ENCODE results near the gene FAM25G. TPM values are rescaled to one million over a fixed set of nuclear protein-coding genes. Genes with fewer than 3 reads are reported as not detected.
"Not testable (repeated sequence)": the region's sequence is repeated elsewhere in the genome, so short reads cannot be mapped to it uniquely, and the experiment has no call there.

Gene FAM25G
- total RNA-seq, result not detected

- H3K4me3 Mint-ChIP-seq; H3K9me3 Mint-ChIP-seq; H3K4me1 Mint-ChIP-seq; H3K27ac Mint-ChIP-seq; CTCF ChIA-PET; POLR2A ChIA-PET; H3K27me3 Mint-ChIP-seq; H3K36me3 Mint-ChIP-seq (ENCODE audit: low read depth); DNase-seq: not testable (repeated sequence)
Observed at GRCh38 chr10:47491600-47491999, at the start of gene FAM25G. Gene FAM25G, minus strand, starts transcription at chr10:47491700. Its CDS starts 26 bp downstream, at chr10:47491674.

- H3K36me3 Mint-ChIP-seq (ENCODE audit: low read depth); H3K27ac Mint-ChIP-seq; POLR2A ChIA-PET; DNase-seq; H3K4me1 Mint-ChIP-seq; CTCF ChIA-PET; H3K27me3 Mint-ChIP-seq; H3K4me3 Mint-ChIP-seq; H3K9me3 Mint-ChIP-seq: not testable (repeated sequence)
Observed at GRCh38 chr10:47536430-47536829, 44.9 kb upstream of the FAM25G start.

- DNase-seq; POLR2A ChIA-PET; H3K4me3 Mint-ChIP-seq; H3K4me1 Mint-ChIP-seq; CTCF ChIA-PET; H3K27me3 Mint-ChIP-seq; H3K9me3 Mint-ChIP-seq; H3K36me3 Mint-ChIP-seq (ENCODE audit: low read depth); H3K27ac Mint-ChIP-seq: not testable (repeated sequence)
Observed at GRCh38 chr10:47523475-47523874, 32.0 kb upstream of the FAM25G start, which contains the start of gene AGAP9. Gene AGAP9, minus strand, starts transcription at chr10:47523638. Its CDS starts 112 bp downstream, at chr10:47523526.

GRCh38 chr10:47502313-47502712 is 10.8 kb upstream of the FAM25G start:
- CTCF ChIA-PET; H3K27me3 Mint-ChIP-seq; H3K27ac Mint-ChIP-seq; H3K9me3 Mint-ChIP-seq; DNase-seq; H3K36me3 Mint-ChIP-seq (ENCODE audit: low read depth); POLR2A ChIA-PET; H3K4me3 Mint-ChIP-seq; H3K4me1 Mint-ChIP-seq: not testable (repeated sequence)

GRCh38 chr10:47494226-47494625 is 2.7 kb upstream of the FAM25G start:
- H3K9me3 Mint-ChIP-seq; H3K4me1 Mint-ChIP-seq; DNase-seq; POLR2A ChIA-PET; H3K4me3 Mint-ChIP-seq; CTCF ChIA-PET; H3K27me3 Mint-ChIP-seq; H3K27ac Mint-ChIP-seq; H3K36me3 Mint-ChIP-seq (ENCODE audit: low read depth): not testable (repeated sequence)

GRCh38 chr10:47489630-47490029 is 1.9 kb downstream of the FAM25G start:
- H3K9me3 Mint-ChIP-seq; H3K27me3 Mint-ChIP-seq; CTCF ChIA-PET; H3K4me3 Mint-ChIP-seq; DNase-seq; H3K4me1 Mint-ChIP-seq; H3K27ac Mint-ChIP-seq; POLR2A ChIA-PET; H3K36me3 Mint-ChIP-seq (ENCODE audit: low read depth): not testable (repeated sequence)

GRCh38 chr10:47485943-47486342 is 5.6 kb downstream of the FAM25G start:
- H3K27me3 Mint-ChIP-seq, result not testable (repeated sequence)

GRCh38 chr10:47484786-47485185 is 6.7 kb downstream of the FAM25G start:
- CTCF ChIA-PET, H3K27me3 Mint-ChIP-seq, H3K9me3 Mint-ChIP-seq: not testable (repeated sequence)

More at GRCh38 chr10:47485943-47486342, 5.6 kb downstream of the FAM25G start:
- CTCF ChIA-PET; POLR2A ChIA-PET; H3K27ac Mint-ChIP-seq; H3K9me3 Mint-ChIP-seq; DNase-seq; H3K4me1 Mint-ChIP-seq; H3K36me3 Mint-ChIP-seq (ENCODE audit: low read depth); H3K4me3 Mint-ChIP-seq: not testable (repeated sequence)

GRCh38 chr10:47483923-47484322 is 7.6 kb downstream of the FAM25G start, which contains the start of gene ANXA8:
Gene ANXA8, minus strand, starts transcription at chr10:47484115. Its CDS starts 182 bp downstream, at chr10:47483933.
- H3K4me3 Mint-ChIP-seq; H3K4me1 Mint-ChIP-seq; DNase-seq; H3K9me3 Mint-ChIP-seq; H3K36me3 Mint-ChIP-seq (ENCODE audit: low read depth); POLR2A ChIA-PET; CTCF ChIA-PET; H3K27ac Mint-ChIP-seq; H3K27me3 Mint-ChIP-seq: not testable (repeated sequence)

More at GRCh38 chr10:47484786-47485185, 6.7 kb downstream of the FAM25G start:
- DNase-seq; H3K4me1 Mint-ChIP-seq; H3K4me3 Mint-ChIP-seq; POLR2A ChIA-PET; H3K27ac Mint-ChIP-seq; H3K36me3 Mint-ChIP-seq (ENCODE audit: low read depth): not testable (repeated sequence)

GRCh38 chr10:47482367-47482766 is 9.1 kb downstream of the FAM25G start:
- POLR2A ChIA-PET; DNase-seq; H3K27me3 Mint-ChIP-seq; CTCF ChIA-PET; H3K4me1 Mint-ChIP-seq; H3K9me3 Mint-ChIP-seq; H3K4me3 Mint-ChIP-seq; H3K36me3 Mint-ChIP-seq (ENCODE audit: low read depth); H3K27ac Mint-ChIP-seq: not testable (repeated sequence)

- H3K9me3 Mint-ChIP-seq; H3K4me1 Mint-ChIP-seq; H3K36me3 Mint-ChIP-seq (ENCODE audit: low read depth); H3K27ac Mint-ChIP-seq; CTCF ChIA-PET; H3K4me3 Mint-ChIP-seq; H3K27me3 Mint-ChIP-seq; POLR2A ChIA-PET; DNase-seq: not testable (repeated sequence)
Observed at GRCh38 chr10:47481768-47482181, 9.7 kb downstream of the FAM25G start.

GRCh38 chr10:47481182-47481766 is 10.2 kb downstream of the FAM25G start:
- H3K4me3 Mint-ChIP-seq; H3K27me3 Mint-ChIP-seq; CTCF ChIA-PET; H3K4me1 Mint-ChIP-seq; H3K9me3 Mint-ChIP-seq; H3K27ac Mint-ChIP-seq; H3K36me3 Mint-ChIP-seq (ENCODE audit: low read depth); DNase-seq; POLR2A ChIA-PET: not testable (repeated sequence)

GRCh38 chr10:47480133-47480532 is 11.4 kb downstream of the FAM25G start:
- H3K36me3 Mint-ChIP-seq (ENCODE audit: low read depth); DNase-seq; H3K4me3 Mint-ChIP-seq; H3K27ac Mint-ChIP-seq; H3K9me3 Mint-ChIP-seq; CTCF ChIA-PET; POLR2A ChIA-PET; H3K27me3 Mint-ChIP-seq; H3K4me1 Mint-ChIP-seq: not testable (repeated sequence)

GRCh38 chr10:47478114-47478513 is 13.4 kb downstream of the FAM25G start:
- POLR2A ChIA-PET; H3K36me3 Mint-ChIP-seq (ENCODE audit: low read depth); H3K27ac Mint-ChIP-seq; H3K9me3 Mint-ChIP-seq; DNase-seq; CTCF ChIA-PET; H3K4me3 Mint-ChIP-seq; H3K27me3 Mint-ChIP-seq; H3K4me1 Mint-ChIP-seq: not testable (repeated sequence)

GRCh38 chr10:47477078-47477477 is 14.4 kb downstream of the FAM25G start:
- H3K4me1 Mint-ChIP-seq; H3K27me3 Mint-ChIP-seq; POLR2A ChIA-PET; H3K4me3 Mint-ChIP-seq; H3K27ac Mint-ChIP-seq; H3K9me3 Mint-ChIP-seq; CTCF ChIA-PET; DNase-seq; H3K36me3 Mint-ChIP-seq (ENCODE audit: low read depth): not testable (repeated sequence)

All from activated CD4-positive, alpha-beta memory T cell treated with anti-CD3 and anti-CD28 coated beads, Interleukin-2, amount 10 ng/mL, durations not matched to agents 7 days and 5 days (primary cell).